Esophagus muscularis mucosa (tissue), 4 donors: Measurements from ENCODE around the gene GRIK5.

ENCODE experiments used
- CTCF ChIP-seq, 3 experiments: fragments of 200-600 bp in 2 of 3; fragments of 450-650 bp in 1 of 3; sonication (generic) in 2 of 3; IDR thresholded peaks; one replicate each; pipeline ENCODE4 v1.5.1; 2017 to 2019; ENCODE audit warnings: antibody characterized with exemption in 3 of 3, mild to moderate bottlenecking in 2 of 3, moderate library complexity in 1 of 3
- EP300 ChIP-seq: sonication (generic); formaldehyde crosslinking; IDR thresholded peaks from one replicate; pipeline ENCODE4 v1.6.1; 2017; ENCODE audit warnings: antibody characterized with exemption
- POLR2A ChIP-seq: fragments of 450-650 bp; IDR thresholded peaks from one replicate; pipeline ENCODE4 v1.6.1; 2017; ENCODE audit warnings: antibody characterized with exemption, moderate library complexity, mild to moderate bottlenecking, low read depth
- POLR2AphosphoS5 ChIP-seq, 2 donors: sonication (generic); formaldehyde crosslinking; IDR thresholded peaks; one replicate each; pipeline ENCODE4 v1.6.1; 2017; ENCODE audit warnings: antibody characterized with exemption in 2 of 2

GRCh38 chr19:41951686-41952172, 118.3 kb downstream of the GRIK5 start:
- no peak for TF ChIP-seq POLR2A
- TF ChIP-seq POLR2AphosphoS5 (IDR thresholded peaks at IDR 0.05) = peak in 1 of 2 donors; percentile 50
- TF ChIP-seq EP300 = no peak
- TF ChIP-seq CTCF (IDR thresholded peaks at IDR 0.05) = peak in 2 of 3 experiments; percentile 87 to 98
